SK-N-SH (cell line): Measurements from ENCODE around the gene DNAJC1. TPM values are rescaled to one million over a fixed set of nuclear protein-coding genes. Genes with fewer than 3 reads are reported as not detected.

ENCODE experiments used
- CTCF ChIA-PET: fragments of 300-600, 350-600 bp; formaldehyde crosslinking; extraction: SDS; loops from one replicate; lab custom pipeline; 2021; lab: Yijun Ruan, JAX
- POLR2A ChIA-PET: fragments of 350-600 bp; sonication (Branson Sonifier 250); formaldehyde crosslinking; extraction: SDS; loops from one replicate; lab custom pipeline; 2020; ENCODE audit warnings: antibody characterized with exemption, inconsistent platforms; lab: Yijun Ruan, JAX
- DNase-seq: peaks from one replicate; pipeline ENCODE4 v3.0.0; 2012
- H2AFZ ChIP-seq: fragments of 200-600 bp; sonication (generic); 2 replicates; pipeline ENCODE4 v1.8.1; 2016; ENCODE audit warnings: antibody characterized with exemption, mild to moderate bottlenecking, low read depth
- H3F3A ChIP-seq: fragments of 200-600 bp; sonication (generic); replicated peaks from 2 replicates; pipeline ENCODE3; 2016; ENCODE audit warnings: antibody characterized with exemption, mild to moderate bottlenecking; ENCODE audit not compliant: insufficient read depth
- H3K27ac ChIP-seq, 2 experiments: fragments of 200-500 bp in 1 of 2; fragments of 200-600 bp in 1 of 2; sonication (Bioruptor generic) in 1 of 2; sonication (generic), shearing (Covaris generic) in 1 of 2; 2 replicates each; pipeline versions ENCODE4 v1.5.1 to v1.6.1; 2014 to 2016; ENCODE audit warnings: low read depth in 2 of 2, inconsistent platforms in 1 of 2, low read length in 1 of 2, mild to moderate bottlenecking in 1 of 2, mixed read lengths in 1 of 2
- H3K27me3 ChIP-seq: fragments of 200-600 bp; sonication (generic), shearing (Covaris generic); 2 replicates; pipeline ENCODE4 v1.6.1; 2016; ENCODE audit warnings: mixed run types; ENCODE audit not compliant: insufficient read depth
- H3K36me3 ChIP-seq, 2 experiments: fragments of 200-500 bp in 1 of 2; fragments of 200-600 bp in 1 of 2; sonication (Bioruptor generic) in 1 of 2; sonication (generic) in 1 of 2; replicated peaks in 1 of 2; 2 replicates each; pipeline versions ENCODE3 to v1.5.1; 2014 to 2016; ENCODE audit warnings: low read length in 1 of 2, mild to moderate bottlenecking in 1 of 2; ENCODE audit not compliant: insufficient read depth in 2 of 2, control insufficient read depth in 1 of 2
- H3K4me1 ChIP-seq, 2 experiments: fragments of 200-500 bp in 1 of 2; fragments of 200-600 bp in 1 of 2; sonication (Bioruptor generic) in 1 of 2; sonication (generic), shearing (Covaris generic) in 1 of 2; 2 replicates each; pipeline versions ENCODE4 v1.5.1 to v1.6.1; 2014 to 2016; ENCODE audit warnings: low read depth in 1 of 2, low read length in 1 of 2, mixed run types in 1 of 2; ENCODE audit not compliant: insufficient read depth in 2 of 2, control insufficient read depth in 1 of 2
- H3K4me2 ChIP-seq: fragments of 200-600 bp; sonication (generic), shearing (Covaris generic); 2 replicates; pipeline ENCODE4 v1.6.1; 2017; ENCODE audit warnings: mixed run types
- H3K4me3 ChIP-seq, 2 experiments: fragments of 200-500 bp in 1 of 2; fragments of 200-600 bp in 1 of 2; sonication (Bioruptor generic) in 1 of 2; sonication (generic), shearing (Covaris generic) in 1 of 2; 2 replicates each; pipeline versions ENCODE4 v1.5.1 to v1.8.1; 2014 to 2016; ENCODE audit warnings: low read depth in 2 of 2, inconsistent platforms in 1 of 2, low read length in 1 of 2, mild to moderate bottlenecking in 1 of 2, mixed read lengths in 1 of 2, moderate library complexity in 1 of 2
- H3K79me2 ChIP-seq: fragments of 200-600 bp; sonication (generic); 2 replicates; pipeline ENCODE4 v1.8.1; 2017; ENCODE audit warnings: mild to moderate bottlenecking; ENCODE audit not compliant: insufficient read depth
- H3K9ac ChIP-seq: fragments of 200-600 bp; sonication (generic); 2 replicates; pipeline ENCODE4 v1.6.1; 2017; ENCODE audit warnings: mixed run types
- H3K9me2 ChIP-seq: fragments of 200-600 bp; sonication (generic); 2 replicates; pipeline ENCODE4 v1.6.1; 2017; ENCODE audit warnings: mixed run types
- H3K9me3 ChIP-seq: fragments of 200-600 bp; sonication (generic); 2 replicates; pipeline ENCODE4 v1.6.1; 2017; ENCODE audit warnings: mixed run types, mild to moderate bottlenecking, moderate library complexity
- H4K20me1 ChIP-seq: fragments of 200-600 bp; sonication (generic); 2 replicates; pipeline ENCODE4 v1.6.1; 2017; ENCODE audit warnings: mild to moderate bottlenecking, mixed run types; ENCODE audit not compliant: insufficient read depth
- EP300 ChIP-seq, 2 experiments: IDR thresholded peaks; 2 replicates each; pipeline versions ENCODE4 v1.4.0 to v1.6.1; 2012; ENCODE audit warnings: borderline replicate concordance in 1 of 2, low read depth in 1 of 2, low read length in 1 of 2
- EZH2phosphoT487 ChIP-seq: fragments of 200-600 bp; sonication (generic); IDR thresholded peaks from 2 replicates; pipeline ENCODE4 v1.6.1; 2017; ENCODE audit warnings: low read depth, mixed run types, mild to moderate bottlenecking, antibody characterized with exemption, moderate library complexity, borderline replicate concordance
- FOXJ3 ChIP-seq: sonication (generic); formaldehyde crosslinking; IDR thresholded peaks from 2 replicates; pipeline ENCODE4 v1.5.1; 2020; ENCODE audit warnings: mild to moderate bottlenecking, missing genetic modification reagents
- IRF3 ChIP-seq: fragments of 150-350 bp; IDR thresholded peaks from 2 replicates; pipeline ENCODE4 v1.6.1; 2016; ENCODE audit warnings: mild to moderate bottlenecking, low read depth, low read length
- MXI1 ChIP-seq: IDR thresholded peaks from 2 replicates; pipeline ENCODE4 v1.6.1; 2012; ENCODE audit warnings: mild to moderate bottlenecking, low read depth, low read length, improper control_type of control experiment
- NFIC ChIP-seq: IDR thresholded peaks from 2 replicates; pipeline ENCODE4 v1.4.0; 2012; ENCODE audit warnings: borderline replicate concordance
- RCOR1 ChIP-seq: fragments of 150-350 bp; IDR thresholded peaks from 2 replicates; pipeline ENCODE4 v1.6.1; 2017; ENCODE audit warnings: antibody characterized with exemption, low read length
- SMC3 ChIP-seq: IDR thresholded peaks from 2 replicates; pipeline ENCODE4 v1.6.1; 2012; ENCODE audit warnings: low read depth, low read length, improper control_type of control experiment
- USF1 ChIP-seq: IDR thresholded peaks from 2 replicates; pipeline ENCODE4 v1.4.0; 2012; ENCODE audit warnings: low read depth, borderline replicate concordance
- YY1 ChIP-seq: IDR thresholded peaks from 2 replicates; pipeline ENCODE4 v1.4.0; 2012; ENCODE audit warnings: low read depth, mild to moderate bottlenecking
- WGBS: methylation state at CpG from one replicate; pipeline ENCODE4 v1.1.6; 2017; ENCODE audit warnings: low lambda C conversion rate; 5-methylcytosine and 5-hydroxymethylcytosine counted together
- polyA plus RNA-seq, 3 experiments: library from polyadenylated mRNA; depleted of rRNA; stranded (reverse); fragments of >200 nt; gene quantifications; 2 replicates each; pipeline ENCODE4 v1.2.3, GENCODE V29; 2012
- TF ChIP-seq, protein P1 (sequence below): IDR thresholded peaks from 2 replicates; pipeline ENCODE4 v1.6.1; 2012; ENCODE audit warnings: mild to moderate bottlenecking, low read depth, low read length, moderate library complexity

The DNAJC1 gene
- polyA plus RNA-seq, 1 of the 3 experiments (the other 2 are of a cell fraction), result 9.3 TPM

GRCh38 chr10:21764466-21765189 is 238.9 kb downstream of the DNAJC1 start:
- POLR2A ChIA-PET, result no interaction called here
- WGBS, result 89% methylated on average over 5 of the region's 5 CpGs

More at GRCh38 chr10:21764466-21765189, 238.9 kb downstream of the DNAJC1 start:
- no peaks in the 10 kb centered on the region for H3K9me3 ChIP-seq
- no peaks in the 10 kb centered on the region for H3K4me1 ChIP-seq
- no peaks in the 10 kb centered on the region for H3K79me2 ChIP-seq
- no peaks in the 10 kb centered on the region for H3K27me3 ChIP-seq
- DNase-seq, result no peak
- H3K9me2 ChIP-seq, result no peaks in the 10 kb centered on the region
- CTCF ChIA-PET, result no interaction called here
- H3K9ac ChIP-seq, result no peak overlapping the region
- H3K36me3 ChIP-seq, result no peaks in the 10 kb centered on the region
- no peaks in the 10 kb centered on the region for H3F3A ChIP-seq
- TF ChIP-seq, protein P1, sequence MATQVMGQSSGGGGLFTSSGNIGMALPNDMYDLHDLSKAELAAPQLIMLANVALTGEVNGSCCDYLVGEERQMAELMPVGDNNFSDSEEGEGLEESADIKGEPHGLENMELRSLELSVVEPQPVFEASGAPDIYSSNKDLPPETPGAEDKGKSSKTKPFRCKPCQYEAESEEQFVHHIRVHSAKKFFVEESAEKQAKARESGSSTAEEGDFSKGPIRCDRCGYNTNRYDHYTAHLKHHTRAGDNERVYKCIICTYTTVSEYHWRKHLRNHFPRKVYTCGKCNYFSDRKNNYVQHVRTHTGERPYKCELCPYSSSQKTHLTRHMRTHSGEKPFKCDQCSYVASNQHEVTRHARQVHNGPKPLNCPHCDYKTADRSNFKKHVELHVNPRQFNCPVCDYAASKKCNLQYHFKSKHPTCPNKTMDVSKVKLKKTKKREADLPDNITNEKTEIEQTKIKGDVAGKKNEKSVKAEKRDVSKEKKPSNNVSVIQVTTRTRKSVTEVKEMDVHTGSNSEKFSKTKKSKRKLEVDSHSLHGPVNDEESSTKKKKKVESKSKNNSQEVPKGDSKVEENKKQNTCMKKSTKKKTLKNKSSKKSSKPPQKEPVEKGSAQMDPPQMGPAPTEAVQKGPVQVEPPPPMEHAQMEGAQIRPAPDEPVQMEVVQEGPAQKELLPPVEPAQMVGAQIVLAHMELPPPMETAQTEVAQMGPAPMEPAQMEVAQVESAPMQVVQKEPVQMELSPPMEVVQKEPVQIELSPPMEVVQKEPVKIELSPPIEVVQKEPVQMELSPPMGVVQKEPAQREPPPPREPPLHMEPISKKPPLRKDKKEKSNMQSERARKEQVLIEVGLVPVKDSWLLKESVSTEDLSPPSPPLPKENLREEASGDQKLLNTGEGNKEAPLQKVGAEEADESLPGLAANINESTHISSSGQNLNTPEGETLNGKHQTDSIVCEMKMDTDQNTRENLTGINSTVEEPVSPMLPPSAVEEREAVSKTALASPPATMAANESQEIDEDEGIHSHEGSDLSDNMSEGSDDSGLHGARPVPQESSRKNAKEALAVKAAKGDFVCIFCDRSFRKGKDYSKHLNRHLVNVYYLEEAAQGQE, result no peak
- TF ChIP-seq RCOR1 (no peak), FOXJ3 (CRISPR knock-in tag) (no peak), USF1 (no peak), IRF3 (no peak), SMC3 (no peak), YY1 (no peak), EP300 (IDR thresholded peaks at IDR 0.05; ENCODE audit: borderline replicate concordance in 1 of 2, low read depth in 1 of 2, low read length in 1 of 2) (no peak), EZH2phosphoT487 (no peak), MXI1 (no peak), NFIC (no peak)
- no peaks in the 10 kb centered on the region for H4K20me1 ChIP-seq
- no peak overlapping the region for H2AFZ ChIP-seq
- no peak overlapping the region for H3K4me3 ChIP-seq
- H3K4me2 ChIP-seq, result no peak overlapping the region
- H3K27ac ChIP-seq, result no peak overlapping the region
